Gastroesophageal sphincter (tissue), 4 donors: ENCODE results near the gene CYP26B1. TPM values are rescaled to one million over a fixed set of nuclear protein-coding genes. Genes with fewer than 3 reads are reported as not detected.

ENCODE experiments used
- ATAC-seq: fragments of 150-250 bp; one replicate; pipeline ENCODE4 v1.9.1; 2016; ENCODE audit warnings: mild to moderate bottlenecking, moderate library complexity
- H3K27ac ChIP-seq, 4 donors: fragments of 200-600 bp; sonication (generic) in 3 of 4; 1 replicate in 3 of 4; 2 replicates in 1 of 4; pipeline ENCODE4 v1.5.1; 2016 to 2019
- H3K27me3 ChIP-seq: fragments of 200-600 bp; sonication (generic); one replicate; pipeline ENCODE4 v1.5.1; 2019
- H3K36me3 ChIP-seq, 2 donors: fragments of 200-600 bp; sonication (generic); one replicate each; pipeline ENCODE4 v1.5.1; 2019; ENCODE audit warnings: control low read depth in 1 of 2
- H3K4me1 ChIP-seq, 3 donors: fragments of 200-600 bp; sonication (generic); 1 replicate in 2 of 3; 2 replicates in 1 of 3; pipeline ENCODE4 v1.5.1; 2016 to 2019; ENCODE audit warnings: control low read depth in 2 of 3
- H3K4me3 ChIP-seq, 2 donors: fragments of 200-600 bp; sonication (generic); one replicate each; pipeline ENCODE4 v1.5.1; 2019; ENCODE audit warnings: mild to moderate bottlenecking in 1 of 2, moderate library complexity in 1 of 2
- H3K9me3 ChIP-seq, 3 donors: fragments of 200-600 bp; sonication (generic); one replicate each; pipeline ENCODE4 v1.5.1; 2017 to 2019; ENCODE audit warnings: control low read depth in 2 of 3
- CTCF ChIP-seq, 4 experiments: fragments of 200-600 bp in 2 of 4; fragments of 450-650 bp in 2 of 4; sonication (generic) in 1 of 4; IDR thresholded peaks; one replicate each; pipeline ENCODE4 v1.5.1; 2017 to 2019; ENCODE audit warnings: antibody characterized with exemption in 4 of 4, mild to moderate bottlenecking in 2 of 4, moderate library complexity in 2 of 4
- EP300 ChIP-seq: sonication (generic); formaldehyde crosslinking; IDR thresholded peaks from one replicate; pipeline ENCODE4 v1.6.1; 2017; ENCODE audit warnings: antibody characterized with exemption, mild to moderate bottlenecking
- POLR2A ChIP-seq, 2 donors: fragments of 450-650 bp; IDR thresholded peaks; one replicate each; pipeline ENCODE4 v1.6.1; 2017; ENCODE audit warnings: antibody characterized with exemption in 2 of 2, mild to moderate bottlenecking in 2 of 2, moderate library complexity in 1 of 2
- POLR2AphosphoS5 ChIP-seq: sonication (generic); formaldehyde crosslinking; IDR thresholded peaks from one replicate; pipeline ENCODE4 v1.6.1; 2017; ENCODE audit warnings: antibody characterized with exemption
- WGBS, 2 donors: methylation state at CpG; one replicate each; pipeline ENCODE4 v1.1.5; 2018; ENCODE audit warnings: low coverage in 1 of 2; 5-methylcytosine and 5-hydroxymethylcytosine counted together
- total RNA-seq, 4 donors: library from RNA; depleted of rRNA; stranded (reverse); fragments of >200 nt; gene quantifications; one replicate each; pipeline ENCODE4 v1.1.0, GENCODE V29; 2016

The CYP26B1 gene
- total RNA-seq, 4 donors from 2014 or later, result 0.47 to 4.0 (median 1.4) TPM

- H3K4me3 ChIP-seq, result no peak overlapping the region
- H3K27me3 ChIP-seq, result peaks cover 23% of the 10 kb centered on the region
- no peaks in the 10 kb centered on the region for H3K4me1 ChIP-seq
- TF ChIP-seq POLR2AphosphoS5, result no peak
- no peak for TF ChIP-seq POLR2A (IDR thresholded peaks at IDR 0.05)
- no peak for TF ChIP-seq EP300
- no peak for TF ChIP-seq CTCF (IDR thresholded peaks at IDR 0.05)
- H3K36me3 ChIP-seq, result no peaks in the 10 kb centered on the region
- ATAC-seq, result no peak
- H3K9me3 ChIP-seq, result no peaks in the 10 kb centered on the region
- WGBS, 2 donors, result 88 to 100% methylated on average over 3 to 4 of the region's 4 CpGs
- no peak overlapping the region for H3K27ac ChIP-seq
Observed at GRCh38 chr2:72094701-72095100, 53.0 kb downstream of the CYP26B1 start.

- Histone ChIP-seq H3K4me1 (no peaks in the 10 kb centered on the region), H3K27me3 (peaks cover 11% of the 10 kb centered on the region), H3K4me3 (no peak overlapping the region), H3K36me3 (no peaks in the 10 kb centered on the region), H3K27ac (no peak overlapping the region), H3K9me3 (no peaks in the 10 kb centered on the region)
- no peak for ATAC-seq
- TF ChIP-seq POLR2AphosphoS5, result no peak
- no peak for TF ChIP-seq EP300
- TF ChIP-seq POLR2A (IDR thresholded peaks at IDR 0.05), result no peak
- TF ChIP-seq CTCF (IDR thresholded peaks at IDR 0.05), result no peak
- WGBS, 2 donors, result 58 to 100% methylated on average over 2 to 6 of the region's 6 CpGs
Observed at GRCh38 chr2:72092111-72092510, 55.6 kb downstream of the CYP26B1 start.

GRCh38 chr2:72090781-72091482, 56.7 kb downstream of the CYP26B1 start:
- no peaks in the 10 kb centered on the region for H3K36me3 ChIP-seq
- WGBS, 2 donors, result 100% methylated on average over 1 of the region's 4 CpGs; no CpG with 5 or more reads in 1 of the 2 donors

GRCh38 chr2:72090271-72090720, 57.4 kb downstream of the CYP26B1 start:
- H3K9me3 ChIP-seq, result no peaks in the 10 kb centered on the region
- H3K27me3 ChIP-seq, result peaks cover 11% of the 10 kb centered on the region
- no peak for TF ChIP-seq EP300
- TF ChIP-seq POLR2A (IDR thresholded peaks at IDR 0.05), result no peak
- no peak for TF ChIP-seq POLR2AphosphoS5
- no peak for TF ChIP-seq CTCF (IDR thresholded peaks at IDR 0.05)
- no peaks in the 10 kb centered on the region for H3K36me3 ChIP-seq
- no peak for ATAC-seq
- WGBS, 2 donors, result 57 to 80% methylated on average over 2 to 4 of the region's 8 CpGs
- H3K27ac ChIP-seq, result no peak overlapping the region
- no peak overlapping the region for H3K4me3 ChIP-seq
- no peaks in the 10 kb centered on the region for H3K4me1 ChIP-seq

More at GRCh38 chr2:72090781-72091482, 56.7 kb downstream of the CYP26B1 start:
- TF ChIP-seq POLR2A (IDR thresholded peaks at IDR 0.05) (no peak), POLR2AphosphoS5 (no peak), CTCF (IDR thresholded peaks at IDR 0.05) (no peak), EP300 (no peak)
- peaks cover 11% of the 10 kb centered on the region for H3K27me3 ChIP-seq
- no peak overlapping the region for H3K4me3 ChIP-seq
- no peak for ATAC-seq
- no peaks in the 10 kb centered on the region for H3K9me3 ChIP-seq
- H3K27ac ChIP-seq, result no peak overlapping the region
- H3K4me1 ChIP-seq, result no peaks in the 10 kb centered on the region

GRCh38 chr2:72089537-72089936, 58.1 kb downstream of the CYP26B1 start:
- H3K4me1 ChIP-seq, result no peaks in the 10 kb centered on the region
- H3K9me3 ChIP-seq, result no peaks in the 10 kb centered on the region
- 80 to 83% methylated on average over 7 to 13 of the region's 13 CpGs for WGBS, 2 donors
- no peak overlapping the region for H3K27ac ChIP-seq
- TF ChIP-seq POLR2AphosphoS5, result no peak
- no peak for TF ChIP-seq EP300
- TF ChIP-seq POLR2A (IDR thresholded peaks at IDR 0.05), result no peak
- TF ChIP-seq CTCF (IDR thresholded peaks at IDR 0.05), result no peak
- H3K4me3 ChIP-seq, result no peak overlapping the region
- H3K27me3 ChIP-seq, result peaks cover 11% of the 10 kb centered on the region
- no peak for ATAC-seq
- H3K36me3 ChIP-seq, result no peaks in the 10 kb centered on the region
